HEK293T (cell line): ENCODE results near the gene TMEM229A.

ENCODE experiments used
- ARNT ChIP-seq: fragments of 450-650 bp; IDR thresholded peaks from 2 replicates; pipeline ENCODE4 v1.6.1; 2017; ENCODE audit warnings: mild to moderate bottlenecking
- BHLHE40 ChIP-seq: fragments of 450-650 bp; IDR thresholded peaks from 2 replicates; pipeline ENCODE4 v1.6.1; 2016; ENCODE audit warnings: mild to moderate bottlenecking, moderate library complexity, borderline replicate concordance
- ELF4 ChIP-seq: fragments of 450-650 bp; IDR thresholded peaks from 2 replicates; pipeline ENCODE4 v1.6.1; 2017; ENCODE audit warnings: antibody characterized with exemption
- FOXM1 ChIP-seq: fragments of 450-650 bp; IDR thresholded peaks from 2 replicates; pipeline ENCODE4 v1.6.1; 2017; ENCODE audit warnings: mild to moderate bottlenecking, borderline replicate concordance
- L3MBTL2 ChIP-seq: fragments of 450-650 bp; conservative IDR thresholded peaks from 2 replicates; pipeline ENCODE4 v1.6.1; 2016; ENCODE audit warnings: mild to moderate bottlenecking
- SUZ12 ChIP-seq: fragments of 450-650 bp; IDR thresholded peaks from 2 replicates; pipeline ENCODE4 v1.6.1; 2016; ENCODE audit warnings: mild to moderate bottlenecking

DNA sequence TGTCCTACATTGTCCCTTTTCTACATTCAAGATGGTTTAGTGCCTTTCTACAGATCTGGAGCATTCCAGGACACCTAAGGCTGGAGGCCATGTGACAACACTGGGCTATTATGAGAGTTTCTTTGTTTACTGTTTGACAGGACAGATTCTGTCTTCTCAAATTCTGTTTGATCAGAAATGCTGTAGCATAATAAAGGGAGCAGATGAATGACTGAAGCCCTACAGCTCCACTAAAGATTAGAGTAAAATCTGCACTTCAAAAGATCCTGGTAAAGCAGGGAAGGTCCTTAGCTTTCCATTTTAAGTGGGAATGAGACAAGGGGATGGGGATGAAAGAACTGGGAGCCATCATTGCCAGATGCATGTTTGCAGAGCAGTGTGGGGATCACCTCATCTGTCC lies 38.4 kb downstream of the TMEM229A start:
- TF ChIP-seq FOXM1: no peak
- TF ChIP-seq SUZ12: no peak
- no peak for TF ChIP-seq BHLHE40
- TF ChIP-seq ELF4: no peak
- TF ChIP-seq ARNT: no peak
- TF ChIP-seq L3MBTL2: no peak
